Stimulated activated CD8-positive, alpha-beta memory T cell treated with anti-CD3 and anti-CD28 coated beads, Interleukin-2, amount 100 ng/mL, for 48 hours (primary cell): ENCODE results near the gene IL12A.

ENCODE experiments used
- DNase-seq, 2 donors: peaks; one replicate each; pipeline ENCODE4 v3.0.0-alpha.2; 2020; ENCODE audit warnings: low read depth in 2 of 2

IL12A gene

DNA sequence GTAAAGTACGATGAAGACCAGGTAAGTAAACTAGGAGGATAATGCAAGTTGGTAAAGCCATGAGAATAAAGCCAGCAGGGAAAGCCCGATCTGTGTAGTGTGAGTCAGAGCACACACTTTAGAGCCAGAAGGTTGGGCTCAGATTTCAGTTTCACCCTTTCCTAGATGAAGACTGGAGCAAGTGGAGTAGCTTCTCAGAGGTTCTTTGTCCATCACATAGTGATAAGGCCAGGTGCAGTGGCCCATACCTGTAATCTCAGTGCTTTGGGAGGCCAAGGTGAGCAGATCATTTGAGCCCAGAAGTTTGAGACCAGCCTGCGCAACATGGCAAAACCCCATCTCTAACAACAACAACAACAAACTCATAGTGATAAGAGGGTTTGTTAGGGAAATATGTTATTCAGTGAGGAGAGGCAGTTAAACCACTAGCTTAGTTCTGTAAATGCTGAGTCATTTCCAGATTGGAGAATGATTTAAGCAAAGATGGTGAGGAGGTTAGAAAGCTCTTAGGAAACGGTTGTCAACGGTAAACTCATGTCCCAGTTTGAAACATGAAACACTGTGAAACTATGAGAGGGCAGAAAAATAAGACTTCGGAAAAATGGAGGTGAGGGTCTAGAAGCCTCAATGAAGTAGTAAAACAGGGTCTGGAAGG lies 39.0 kb downstream of the IL12A start:
- no peak for DNase-seq

DNA sequence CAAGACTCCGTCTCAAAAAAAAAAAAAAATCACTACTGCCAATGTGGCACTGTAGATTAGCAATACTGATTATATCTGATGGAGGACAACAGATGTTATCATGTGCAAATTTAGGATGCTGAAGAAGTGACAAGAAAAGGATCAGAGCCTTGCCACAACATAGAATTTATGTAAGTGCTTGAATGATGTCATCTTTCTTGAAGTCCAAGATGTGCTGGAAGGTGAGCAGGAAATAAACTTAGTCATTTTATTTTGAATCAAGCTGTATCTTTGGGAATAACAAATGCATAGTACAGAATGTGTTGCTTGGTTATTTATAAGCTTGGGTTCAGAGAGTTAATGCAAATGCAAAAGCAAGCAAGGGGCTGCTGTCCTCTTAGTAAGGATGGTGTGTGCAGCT lies 47.1 kb downstream of the IL12A start:
- no peak for DNase-seq

DNA sequence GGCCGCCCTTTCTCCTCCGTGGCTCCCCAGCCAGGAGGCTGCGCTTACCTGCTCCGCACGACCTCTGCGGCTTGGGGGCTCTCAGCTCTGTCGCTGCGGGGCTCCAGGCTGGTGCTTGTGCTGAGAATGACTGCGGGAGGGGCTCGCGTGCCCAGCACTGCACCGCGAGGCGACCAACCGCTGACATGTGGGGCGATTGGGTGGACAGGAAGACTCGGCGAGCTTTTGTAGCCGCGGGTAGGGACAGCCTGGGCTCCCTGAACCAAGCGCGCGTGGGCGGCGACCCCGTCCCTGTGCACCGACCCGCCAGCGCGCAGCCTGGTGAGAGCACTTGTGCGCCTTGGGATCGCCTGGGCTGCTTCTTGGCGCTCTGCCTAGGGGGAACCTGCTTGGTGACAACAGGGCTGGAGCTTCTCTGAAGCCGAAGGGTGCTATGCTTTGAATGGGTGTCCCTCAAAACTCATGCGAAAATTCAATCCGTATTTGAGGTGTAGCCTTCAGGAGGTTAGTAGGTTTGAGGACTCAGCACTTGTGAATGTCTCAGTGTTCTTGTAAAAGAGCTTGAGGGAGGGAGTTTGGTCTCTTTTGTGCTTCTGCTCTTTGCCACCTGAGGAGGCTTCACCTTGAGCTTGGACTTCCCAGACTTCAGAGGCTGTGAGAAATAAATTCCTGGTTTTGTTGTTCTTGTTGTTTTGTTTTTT lies 50.4 kb downstream of the IL12A start:
- peak in 1 of 2 donors; percentile 3 for DNase-seq

DNA sequence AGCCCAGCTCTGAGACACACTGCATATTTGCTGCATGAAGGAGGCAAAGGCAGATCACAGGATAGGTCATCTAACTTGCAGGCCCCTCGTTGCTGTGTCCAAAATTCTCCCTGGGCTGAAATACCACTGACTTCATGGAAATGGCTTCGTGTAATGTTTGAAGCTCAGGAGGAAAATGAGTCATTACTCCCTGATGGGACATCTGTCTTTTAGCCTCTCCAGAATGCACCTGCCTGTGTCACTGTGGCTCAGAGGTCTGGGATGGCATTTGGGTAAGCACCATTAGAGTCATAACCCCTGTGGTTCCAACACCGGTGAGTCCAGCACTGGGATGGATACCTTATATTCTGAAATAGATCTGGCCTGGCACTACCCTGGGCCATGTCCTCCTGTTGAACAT lies 51.5 kb downstream of the IL12A start:
- DNase-seq = no peak

DNA sequence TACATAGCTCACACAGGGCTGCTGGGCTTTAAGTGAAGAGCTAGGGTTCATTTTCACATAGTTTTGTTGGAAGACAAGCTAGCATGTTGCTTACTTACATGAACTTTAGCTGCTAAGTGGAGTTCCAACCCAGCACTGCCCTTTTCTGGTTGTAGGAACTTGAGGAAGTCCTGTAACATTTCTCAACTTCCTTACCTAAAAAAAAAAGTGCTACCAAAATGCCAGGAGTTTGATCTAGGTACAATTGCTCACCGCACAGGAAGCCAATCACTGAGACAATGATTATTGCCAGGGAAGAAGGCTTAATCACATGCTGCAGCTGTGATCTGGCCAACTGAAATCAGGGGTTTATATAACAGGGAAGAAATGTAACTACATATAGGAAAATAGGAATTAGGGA lies 52.8 kb downstream of the IL12A start:
- DNase-seq = no peak

DNA sequence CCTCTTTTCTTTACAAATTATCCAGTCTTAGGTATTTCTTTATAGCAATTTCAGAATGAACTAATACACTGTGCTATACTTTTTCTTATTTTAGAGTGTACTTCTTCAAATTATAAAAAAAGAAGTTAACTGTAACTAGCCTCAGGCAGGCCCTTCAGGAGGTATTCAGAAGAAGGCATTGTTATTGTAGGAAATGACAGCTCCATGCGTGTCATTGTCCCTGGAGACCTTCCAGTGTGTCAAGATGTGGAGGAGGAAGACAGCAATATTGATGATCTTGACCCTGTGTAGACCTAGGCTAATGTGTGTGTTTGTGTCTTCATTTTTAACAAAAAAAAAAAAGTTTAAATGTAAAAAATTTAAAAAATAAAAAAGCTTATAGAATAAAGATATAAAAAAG lies 55.5 kb downstream of the IL12A start:
- DNase-seq = no peak
